ENCODE measurements around the gene SALL4. TPM values are rescaled to one million over a fixed set of nuclear protein-coding genes. Genes with fewer than 3 reads are reported as not detected.

SALL4 gene
- total and polyA plus RNA-seq, 2 donors from 2014 or later = 0.09 TPM; not detected in 1

DNA sequence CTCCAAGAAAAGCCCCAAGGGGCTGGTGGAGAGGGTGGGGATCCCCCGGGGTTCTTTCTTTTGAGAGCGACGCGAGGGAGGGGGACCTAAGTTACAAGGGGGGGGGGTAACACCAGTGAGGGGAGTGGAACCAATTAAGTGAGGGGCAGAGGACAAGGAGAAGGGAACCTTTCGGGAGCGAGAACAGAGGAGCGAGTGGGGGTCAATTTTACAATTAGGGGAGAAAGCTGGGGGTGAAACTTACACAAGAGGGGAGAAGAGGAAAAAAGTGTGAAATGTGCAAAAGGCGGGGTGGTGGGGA is 548 bp downstream of the SALL4 start:
- intact Hi-C loops (cut with DNase I) = loop anchor here (10.0 kb wide), 1 partner anchor 157 kb away; no protein-coding TSS in a partner anchor
- H3K27ac ChIP-seq (ENCODE audit: low read depth in 2 of 2, low read length in 2 of 2) = no peak overlapping the region
- DNase-seq (peak in 1 of 5 donors; percentile 70), FAIRE-seq (no peak)
- no peaks in the 10 kb centered on the region for H3K36me3 ChIP-seq (ENCODE audit: control insufficient read depth in 2 of 3, insufficient read depth in 3 of 3, low read length in 3 of 3)
- no peaks in the 10 kb centered on the region for H3K9me3 ChIP-seq (ENCODE audit: control insufficient read depth in 2 of 3, insufficient read depth in 1 of 3, low read length in 3 of 3)
- H3K27me3 ChIP-seq (ENCODE audit: control insufficient read depth, insufficient read depth, low read length) = peaks cover 2% of the 10 kb centered on the region
- peak overlapping the region in 1 of 3 donors; percentile 23 for H3K9ac ChIP-seq (ENCODE audit: low read length in 3 of 3)
- TF ChIP-seq, protein P1, sequence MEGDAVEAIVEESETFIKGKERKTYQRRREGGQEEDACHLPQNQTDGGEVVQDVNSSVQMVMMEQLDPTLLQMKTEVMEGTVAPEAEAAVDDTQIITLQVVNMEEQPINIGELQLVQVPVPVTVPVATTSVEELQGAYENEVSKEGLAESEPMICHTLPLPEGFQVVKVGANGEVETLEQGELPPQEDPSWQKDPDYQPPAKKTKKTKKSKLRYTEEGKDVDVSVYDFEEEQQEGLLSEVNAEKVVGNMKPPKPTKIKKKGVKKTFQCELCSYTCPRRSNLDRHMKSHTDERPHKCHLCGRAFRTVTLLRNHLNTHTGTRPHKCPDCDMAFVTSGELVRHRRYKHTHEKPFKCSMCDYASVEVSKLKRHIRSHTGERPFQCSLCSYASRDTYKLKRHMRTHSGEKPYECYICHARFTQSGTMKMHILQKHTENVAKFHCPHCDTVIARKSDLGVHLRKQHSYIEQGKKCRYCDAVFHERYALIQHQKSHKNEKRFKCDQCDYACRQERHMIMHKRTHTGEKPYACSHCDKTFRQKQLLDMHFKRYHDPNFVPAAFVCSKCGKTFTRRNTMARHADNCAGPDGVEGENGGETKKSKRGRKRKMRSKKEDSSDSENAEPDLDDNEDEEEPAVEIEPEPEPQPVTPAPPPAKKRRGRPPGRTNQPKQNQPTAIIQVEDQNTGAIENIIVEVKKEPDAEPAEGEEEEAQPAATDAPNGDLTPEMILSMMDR (IDR thresholded peaks at IDR 0.05; ENCODE audit: borderline replicate concordance, extremely low read depth, insufficient read depth) = no peak
- peaks cover 0 to 3% (median 3%) of the 10 kb centered on the region in 3 donors for H3K4me1 ChIP-seq (ENCODE audit: control insufficient read depth in 2 of 3, insufficient read depth in 2 of 3, low read depth in 1 of 3, low read length in 3 of 3)
- H3K4me3 ChIP-seq (ENCODE audit: low read length in 3 of 3) = peak overlapping the region in 1 of 3 donors; percentile 42

DNA sequence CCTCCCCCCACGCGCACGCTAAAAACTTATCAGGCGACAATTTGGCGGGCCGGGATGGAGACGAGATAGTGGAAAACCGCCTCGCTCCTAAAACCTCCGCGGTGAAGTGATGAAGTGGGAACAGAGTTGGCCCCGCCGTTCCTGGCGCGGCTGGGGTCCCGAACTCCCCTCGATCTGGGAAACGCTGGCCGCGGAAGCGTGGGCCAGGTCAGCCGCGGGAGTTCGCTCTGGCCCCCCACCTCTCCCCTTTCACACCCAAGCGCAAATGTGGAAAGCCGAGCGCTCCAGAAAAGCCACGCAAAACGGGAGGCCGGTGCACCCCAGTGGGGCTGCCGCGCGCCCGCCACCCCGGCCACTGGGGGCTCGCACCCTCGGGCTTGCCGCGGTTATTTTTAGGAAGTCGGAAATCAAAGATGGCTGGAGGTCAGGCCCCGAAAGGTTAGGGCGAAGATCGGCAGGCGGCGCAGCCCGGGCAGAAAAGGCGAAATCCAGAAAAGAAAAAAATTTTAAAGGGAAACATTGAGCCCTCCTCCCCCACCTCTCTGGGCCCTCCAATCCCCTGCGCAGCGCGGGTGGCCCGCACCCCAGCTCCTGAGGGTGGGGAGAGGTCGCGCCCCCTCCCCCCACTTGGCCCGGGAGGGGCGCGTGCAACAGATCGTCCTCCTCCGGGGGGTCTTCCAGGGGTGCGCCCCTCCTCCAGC is 1.0 kb downstream of the SALL4 start:
- peak in 4 of 5 donors; percentile 33 to 77 (median 50) for DNase-seq
- FAIRE-seq = no peak
- peak overlapping the region in 2 of 3 donors; percentile 40 to 44 for H3K4me3 ChIP-seq (ENCODE audit: low read length in 3 of 3)
- no peaks in the 10 kb centered on the region for H3K9me3 ChIP-seq (ENCODE audit: control insufficient read depth in 2 of 3, insufficient read depth in 1 of 3, low read length in 3 of 3)
- intact Hi-C loops (cut with DNase I) = loop anchor here (10.0 kb wide), 1 partner anchor 156 kb away; no protein-coding TSS in a partner anchor
- H3K27ac ChIP-seq (ENCODE audit: low read depth in 2 of 2, low read length in 2 of 2) = no peak overlapping the region
- peaks cover 0 to 3% (median 3%) of the 10 kb centered on the region in 3 donors for H3K4me1 ChIP-seq (ENCODE audit: control insufficient read depth in 2 of 3, insufficient read depth in 2 of 3, low read depth in 1 of 3, low read length in 3 of 3)
- H3K9ac ChIP-seq (ENCODE audit: low read length in 3 of 3) = peak overlapping the region in 1 of 3 donors; percentile 12
- H3K36me3 ChIP-seq (ENCODE audit: control insufficient read depth in 2 of 3, insufficient read depth in 3 of 3, low read length in 3 of 3) = no peaks in the 10 kb centered on the region
- peaks cover 2% of the 10 kb centered on the region for H3K27me3 ChIP-seq (ENCODE audit: control insufficient read depth, insufficient read depth, low read length)
- TF ChIP-seq, protein P1 (IDR thresholded peaks at IDR 0.05; ENCODE audit: borderline replicate concordance, extremely low read depth, insufficient read depth) = no peak

DNA sequence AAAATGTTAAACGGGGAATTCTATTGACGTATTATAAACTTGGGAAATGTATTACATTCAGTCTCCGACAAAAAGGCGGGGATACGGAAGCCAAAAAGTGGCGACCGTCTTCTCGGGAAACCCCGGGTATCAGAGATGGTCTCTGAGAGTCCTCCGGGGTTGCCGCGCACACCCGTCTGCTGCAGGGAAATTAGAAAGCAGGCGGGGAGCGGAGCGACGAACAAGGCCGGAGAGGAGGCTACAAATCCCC is 1.5 kb downstream of the SALL4 start:
- TF ChIP-seq, protein P1 (IDR thresholded peaks at IDR 0.05; ENCODE audit: borderline replicate concordance, extremely low read depth, insufficient read depth) = no peak
- H3K36me3 ChIP-seq (ENCODE audit: control insufficient read depth in 2 of 3, insufficient read depth in 3 of 3, low read length in 3 of 3) = no peaks in the 10 kb centered on the region
- no peak overlapping the region for H3K27ac ChIP-seq (ENCODE audit: low read depth in 2 of 2, low read length in 2 of 2)
- no peak for FAIRE-seq
- intact Hi-C loops (cut with DNase I) = loop anchor here (10.0 kb wide), 1 partner anchor 156 kb away; no protein-coding TSS in a partner anchor
- peak overlapping the region in 1 of 3 donors; percentile 12 for H3K9ac ChIP-seq (ENCODE audit: low read length in 3 of 3)
- no peaks in the 10 kb centered on the region for H3K9me3 ChIP-seq (ENCODE audit: control insufficient read depth in 2 of 3, insufficient read depth in 1 of 3, low read length in 3 of 3)
- peaks cover 0 to 3% (median 3%) of the 10 kb centered on the region in 3 donors for H3K4me1 ChIP-seq (ENCODE audit: control insufficient read depth in 2 of 3, insufficient read depth in 2 of 3, low read depth in 1 of 3, low read length in 3 of 3)
- peaks cover 2% of the 10 kb centered on the region for H3K27me3 ChIP-seq (ENCODE audit: control insufficient read depth, insufficient read depth, low read length)
- DNase-seq = peak in 1 of 5 donors; percentile 71
- peak overlapping the region in 2 of 3 donors; percentile 40 to 44 for H3K4me3 ChIP-seq (ENCODE audit: low read length in 3 of 3)

Measured in kidney (tissue), 14 donors.